ENCODE results near the gene TRAPPC3. TPM values are rescaled to one million over a fixed set of nuclear protein-coding genes. Genes with fewer than 3 reads are reported as not detected.

The TRAPPC3 gene
- total and polyA plus RNA-seq, 2 donors from 2014 or later = 58.4 to 102 TPM

- Histone ChIP-seq H3K36me3 (ENCODE audit: control insufficient read depth in 2 of 3, insufficient read depth in 3 of 3, low read length in 3 of 3) (no peaks in the 10 kb centered on the region), H3K27ac (ENCODE audit: low read depth in 2 of 2, low read length in 2 of 2) (no peak overlapping the region), H3K27me3 (ENCODE audit: control insufficient read depth, insufficient read depth, low read length) (no peaks in the 10 kb centered on the region), H3K9ac (ENCODE audit: low read length in 3 of 3) (no peak overlapping the region), H3K4me1 (ENCODE audit: control insufficient read depth in 2 of 3, insufficient read depth in 2 of 3, low read depth in 1 of 3, low read length in 3 of 3) (no peaks in the 10 kb centered on the region), H3K9me3 (ENCODE audit: control insufficient read depth in 2 of 3, insufficient read depth in 1 of 3, low read length in 3 of 3) (no peaks in the 10 kb centered on the region), H3K4me3 (ENCODE audit: low read length in 3 of 3) (no peak overlapping the region)
- DNase-seq = no peak
- intact Hi-C loops (cut with DNase I) = no loop called here
- no peak for TF ChIP-seq CTCF (IDR thresholded peaks at IDR 0.05; ENCODE audit: borderline replicate concordance, extremely low read depth, insufficient read depth)
- no peak for FAIRE-seq
Observed at GRCh38 chr1:36116901-36117300, 32.4 kb downstream of the TRAPPC3 start.

GRCh38 chr1:36115931-36116330, 33.4 kb downstream of the TRAPPC3 start:
- H3K9me3 ChIP-seq (ENCODE audit: control insufficient read depth in 2 of 3, insufficient read depth in 1 of 3, low read length in 3 of 3) = no peaks in the 10 kb centered on the region
- H3K9ac ChIP-seq (ENCODE audit: low read length in 3 of 3) = no peak overlapping the region
- no peaks in the 10 kb centered on the region for H3K4me1 ChIP-seq (ENCODE audit: control insufficient read depth in 2 of 3, insufficient read depth in 2 of 3, low read depth in 1 of 3, low read length in 3 of 3)
- H3K27ac ChIP-seq (ENCODE audit: low read depth in 2 of 2, low read length in 2 of 2) = no peak overlapping the region
- H3K36me3 ChIP-seq (ENCODE audit: control insufficient read depth in 2 of 3, insufficient read depth in 3 of 3, low read length in 3 of 3) = no peaks in the 10 kb centered on the region
- FAIRE-seq = no peak
- no peak overlapping the region for H3K4me3 ChIP-seq (ENCODE audit: low read length in 3 of 3)
- intact Hi-C loops (cut with DNase I) = no loop called here
- no peak for DNase-seq
- H3K27me3 ChIP-seq (ENCODE audit: control insufficient read depth, insufficient read depth, low read length) = no peaks in the 10 kb centered on the region
- no peak for TF ChIP-seq CTCF (IDR thresholded peaks at IDR 0.05; ENCODE audit: borderline replicate concordance, extremely low read depth, insufficient read depth)

- TF ChIP-seq CTCF (IDR thresholded peaks at IDR 0.05; ENCODE audit: borderline replicate concordance, extremely low read depth, insufficient read depth) = no peak
- DNase-seq = peak in 2 of 5 donors; percentile 53 to 55
- Histone ChIP-seq H3K9me3 (ENCODE audit: control insufficient read depth in 2 of 3, insufficient read depth in 1 of 3, low read length in 3 of 3) (no peaks in the 10 kb centered on the region), H3K4me3 (ENCODE audit: low read length in 3 of 3) (no peak overlapping the region), H3K4me1 (ENCODE audit: control insufficient read depth in 2 of 3, insufficient read depth in 2 of 3, low read depth in 1 of 3, low read length in 3 of 3) (no peaks in the 10 kb centered on the region), H3K27me3 (ENCODE audit: control insufficient read depth, insufficient read depth, low read length) (no peaks in the 10 kb centered on the region), H3K27ac (ENCODE audit: low read depth in 2 of 2, low read length in 2 of 2) (no peak overlapping the region), H3K9ac (ENCODE audit: low read length in 3 of 3) (no peak overlapping the region), H3K36me3 (ENCODE audit: control insufficient read depth in 2 of 3, insufficient read depth in 3 of 3, low read length in 3 of 3) (no peaks in the 10 kb centered on the region)
- intact Hi-C loops (cut with DNase I) = no loop called here
- FAIRE-seq = no peak
Observed at GRCh38 chr1:36115200-36115669, 34.1 kb downstream of the TRAPPC3 start.

GRCh38 chr1:36114371-36114770, 34.9 kb downstream of the TRAPPC3 start:
- Histone ChIP-seq H3K9ac (ENCODE audit: low read length in 3 of 3) (no peak overlapping the region), H3K27me3 (ENCODE audit: control insufficient read depth, insufficient read depth, low read length) (no peaks in the 10 kb centered on the region), H3K4me1 (ENCODE audit: control insufficient read depth in 2 of 3, insufficient read depth in 2 of 3, low read depth in 1 of 3, low read length in 3 of 3) (no peaks in the 10 kb centered on the region), H3K9me3 (ENCODE audit: control insufficient read depth in 2 of 3, insufficient read depth in 1 of 3, low read length in 3 of 3) (no peaks in the 10 kb centered on the region), H3K36me3 (ENCODE audit: control insufficient read depth in 2 of 3, insufficient read depth in 3 of 3, low read length in 3 of 3) (no peaks in the 10 kb centered on the region), H3K4me3 (ENCODE audit: low read length in 3 of 3) (no peak overlapping the region), H3K27ac (ENCODE audit: low read depth in 2 of 2, low read length in 2 of 2) (no peak overlapping the region)
- DNase-seq (no peak), FAIRE-seq (no peak)
- intact Hi-C loops (cut with DNase I) = no loop called here
- TF ChIP-seq CTCF (IDR thresholded peaks at IDR 0.05; ENCODE audit: borderline replicate concordance, extremely low read depth, insufficient read depth) = no peak

All from kidney (tissue), 14 donors.